Measurements from ENCODE around the gene FBXO47. TPM values are rescaled to one million over a fixed set of nuclear protein-coding genes. Genes with fewer than 3 reads are reported as not detected.

Gene FBXO47
- total and polyA plus RNA-seq, 3 donors from 2014 or later: 5.8 to 11.6 (median 6.3) TPM

DNA sequence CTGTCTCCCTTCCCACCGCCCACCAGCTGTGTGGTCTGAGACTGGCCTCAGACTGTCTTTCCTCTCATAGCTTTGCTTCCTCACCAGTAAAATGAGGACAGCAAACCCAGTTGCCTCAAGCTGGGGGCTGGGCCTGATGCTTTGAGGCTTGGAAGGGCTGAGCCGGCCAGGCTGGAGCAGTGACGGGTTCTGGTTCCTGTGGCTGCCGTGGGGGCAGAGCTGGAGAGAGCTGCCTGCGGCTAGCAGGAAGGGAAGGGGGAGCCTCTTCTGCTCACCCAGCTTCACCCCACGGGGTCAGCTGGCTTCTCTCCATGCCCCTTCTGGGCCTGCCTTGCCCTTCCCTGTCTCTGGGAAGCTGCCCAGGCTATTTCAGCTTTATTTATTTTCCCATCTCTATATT, 73.6 kb downstream of the FBXO47 start:
- 35 to 82% methylated on average over 4 to 6 of the region's 6 CpGs for WGBS, 2 donors
- no peaks in the 10 kb centered on the region for H3K36me3 ChIP-seq (ENCODE audit: low read depth, missing control alignments)
- no peaks in the 10 kb centered on the region for H3K9me3 ChIP-seq
- DNase-seq: no peak
- TF ChIP-seq, protein P1, sequence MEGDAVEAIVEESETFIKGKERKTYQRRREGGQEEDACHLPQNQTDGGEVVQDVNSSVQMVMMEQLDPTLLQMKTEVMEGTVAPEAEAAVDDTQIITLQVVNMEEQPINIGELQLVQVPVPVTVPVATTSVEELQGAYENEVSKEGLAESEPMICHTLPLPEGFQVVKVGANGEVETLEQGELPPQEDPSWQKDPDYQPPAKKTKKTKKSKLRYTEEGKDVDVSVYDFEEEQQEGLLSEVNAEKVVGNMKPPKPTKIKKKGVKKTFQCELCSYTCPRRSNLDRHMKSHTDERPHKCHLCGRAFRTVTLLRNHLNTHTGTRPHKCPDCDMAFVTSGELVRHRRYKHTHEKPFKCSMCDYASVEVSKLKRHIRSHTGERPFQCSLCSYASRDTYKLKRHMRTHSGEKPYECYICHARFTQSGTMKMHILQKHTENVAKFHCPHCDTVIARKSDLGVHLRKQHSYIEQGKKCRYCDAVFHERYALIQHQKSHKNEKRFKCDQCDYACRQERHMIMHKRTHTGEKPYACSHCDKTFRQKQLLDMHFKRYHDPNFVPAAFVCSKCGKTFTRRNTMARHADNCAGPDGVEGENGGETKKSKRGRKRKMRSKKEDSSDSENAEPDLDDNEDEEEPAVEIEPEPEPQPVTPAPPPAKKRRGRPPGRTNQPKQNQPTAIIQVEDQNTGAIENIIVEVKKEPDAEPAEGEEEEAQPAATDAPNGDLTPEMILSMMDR (IDR thresholded peaks at IDR 0.05): no peak
- TF ChIP-seq POLR2A (IDR thresholded peaks at IDR 0.05): no peak
- H3K27ac ChIP-seq: peak overlapping the region in 1 of 2 donors; percentile 21
- no peaks in the 10 kb centered on the region for H3K27me3 ChIP-seq
- intact Hi-C loops (cut with DNase I; ENCODE audit: low total_unique reads): no loop called here
- H3K4me1 ChIP-seq: peaks cover 33% of the 10 kb centered on the region
- H3K4me3 ChIP-seq: no peak overlapping the region

DNA sequence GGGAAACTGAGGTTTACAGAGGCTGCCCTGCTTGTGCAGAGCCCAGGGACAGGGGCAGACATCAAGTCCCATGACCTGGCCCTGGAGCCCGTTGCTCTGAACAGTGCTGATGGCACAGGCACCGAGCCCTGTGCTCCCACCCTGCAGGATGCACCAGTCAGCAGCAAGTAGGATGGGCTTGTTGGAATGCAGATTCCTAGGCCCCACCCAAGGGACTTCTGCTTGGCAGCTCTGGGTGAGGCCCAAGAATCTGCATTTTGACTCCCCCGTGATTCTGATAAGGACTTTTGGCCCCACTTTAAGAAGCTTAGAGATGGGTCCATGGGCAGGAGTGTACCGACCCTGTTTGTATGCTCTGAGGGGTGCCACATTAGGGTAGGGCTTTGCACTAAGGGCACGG, 74.1 kb downstream of the FBXO47 start:
- WGBS, 2 donors: 43 to 59% methylated on average over 4 to 5 of the region's 5 CpGs
- Histone ChIP-seq H3K4me3 (no peak overlapping the region), H3K36me3 (ENCODE audit: low read depth, missing control alignments) (no peaks in the 10 kb centered on the region), H3K9me3 (no peaks in the 10 kb centered on the region), H3K27ac (peak overlapping the region in 1 of 2 donors; percentile 21), H3K27me3 (no peaks in the 10 kb centered on the region), H3K4me1 (peaks cover 29% of the 10 kb centered on the region)
- TF ChIP-seq, protein P1 (IDR thresholded peaks at IDR 0.05): no peak
- TF ChIP-seq POLR2A (IDR thresholded peaks at IDR 0.05): no peak
- intact Hi-C loops (cut with DNase I; ENCODE audit: low total_unique reads): no loop called here
- DNase-seq: no peak

DNA sequence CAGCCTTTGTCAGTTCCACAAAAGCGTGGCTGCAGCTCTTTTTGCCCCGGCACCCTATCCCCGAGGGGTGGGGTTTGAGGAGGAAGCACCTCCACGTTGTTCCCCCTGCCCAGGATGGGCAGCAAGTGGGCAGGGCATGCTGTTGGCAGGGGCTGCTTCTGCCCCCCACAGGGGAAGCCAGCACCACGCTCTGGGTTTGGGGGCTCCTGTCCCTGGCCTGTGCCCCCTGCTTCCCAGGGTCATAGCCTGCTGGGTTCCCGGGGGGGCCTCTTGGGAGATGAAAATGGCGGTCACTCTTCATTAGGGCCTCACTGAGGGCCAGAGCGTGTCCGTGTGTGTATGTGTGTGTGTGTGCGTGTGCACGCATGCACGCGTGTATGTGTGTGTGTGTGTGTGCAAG, 74.6 kb downstream of the FBXO47 start:
- H3K4me1 ChIP-seq: peaks cover 24% of the 10 kb centered on the region
- no peak for TF ChIP-seq POLR2A (IDR thresholded peaks at IDR 0.05)
- TF ChIP-seq, protein P1 (IDR thresholded peaks at IDR 0.05): no peak
- H3K4me3 ChIP-seq: no peak overlapping the region
- H3K9me3 ChIP-seq: no peaks in the 10 kb centered on the region
- intact Hi-C loops (cut with DNase I; ENCODE audit: low total_unique reads): no loop called here
- DNase-seq: no peak
- no peaks in the 10 kb centered on the region for H3K36me3 ChIP-seq (ENCODE audit: low read depth, missing control alignments)
- no peaks in the 10 kb centered on the region for H3K27me3 ChIP-seq
- 81 to 85% methylated on average over 10 to 13 of the region's 13 CpGs for WGBS, 2 donors
- H3K27ac ChIP-seq: no peak overlapping the region

DNA sequence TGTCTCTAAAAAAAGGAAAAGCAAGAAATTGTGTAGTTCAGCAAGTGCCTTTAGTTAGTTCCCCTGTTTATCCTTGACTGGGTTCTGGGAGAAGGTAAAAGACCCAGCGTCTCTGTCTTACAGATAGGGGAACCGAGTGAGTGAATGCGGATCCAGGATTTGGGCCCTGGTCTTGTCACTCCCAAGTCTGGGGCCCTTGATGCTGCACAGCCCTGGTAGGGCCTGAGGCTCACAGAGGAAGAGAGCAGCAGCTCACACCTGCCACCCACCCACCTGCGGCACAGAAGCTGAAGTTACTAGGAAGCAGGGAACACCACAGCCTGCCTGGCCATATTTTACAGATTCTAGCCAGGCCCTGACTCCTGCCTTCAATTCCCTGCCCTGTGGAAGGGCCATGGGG, 75.1 kb downstream of the FBXO47 start:
- DNase-seq: no peak

DNA sequence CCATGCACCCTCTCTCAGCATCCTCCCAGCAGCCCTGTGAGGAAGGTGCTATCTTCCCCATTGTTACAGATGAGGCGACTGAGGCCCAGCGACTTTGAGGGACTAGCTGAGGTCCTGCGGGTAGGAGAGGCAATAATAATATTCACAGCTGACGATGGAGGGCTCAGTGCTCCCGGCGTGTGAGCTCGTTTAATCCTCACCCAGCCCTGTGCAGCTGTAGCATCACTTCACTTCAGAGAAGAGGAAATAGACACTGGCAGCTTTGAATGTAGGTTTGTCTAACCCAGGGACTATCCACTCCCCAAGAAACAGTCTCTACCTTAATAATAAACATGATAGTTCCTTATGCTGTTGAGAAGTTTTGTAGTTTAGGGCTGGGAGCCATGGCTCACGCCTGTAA, 75.8 kb downstream of the FBXO47 start:
- intact Hi-C loops (cut with DNase I; ENCODE audit: low total_unique reads): no loop called here
- no peaks in the 10 kb centered on the region for H3K36me3 ChIP-seq (ENCODE audit: low read depth, missing control alignments)
- WGBS, 2 donors: 85 to 93% methylated on average over 8 of the region's 8 CpGs
- peaks cover 13% of the 10 kb centered on the region for H3K4me1 ChIP-seq
- no peaks in the 10 kb centered on the region for H3K9me3 ChIP-seq
- DNase-seq: no peak
- no peaks in the 10 kb centered on the region for H3K27me3 ChIP-seq
- H3K27ac ChIP-seq: no peak overlapping the region
- TF ChIP-seq, protein P1 (IDR thresholded peaks at IDR 0.05): no peak
- TF ChIP-seq POLR2A (IDR thresholded peaks at IDR 0.05): no peak
- H3K4me3 ChIP-seq: no peak overlapping the region

More for the DNA sequence above, 75.1 kb downstream of the FBXO47 start:
- Histone ChIP-seq H3K27me3 (no peaks in the 10 kb centered on the region), H3K4me1 (peaks cover 19% of the 10 kb centered on the region), H3K4me3 (no peak overlapping the region), H3K36me3 (ENCODE audit: low read depth, missing control alignments) (no peaks in the 10 kb centered on the region), H3K9me3 (no peaks in the 10 kb centered on the region), H3K27ac (no peak overlapping the region)
- 85 to 87% methylated on average over 3 to 4 of the region's 4 CpGs for whole genome bisulfite sequencing, 2 donors
- intact Hi-C loops (cut with DNase I; ENCODE audit: low total_unique reads): no loop called here
- no peak for TF ChIP-seq POLR2A (IDR thresholded peaks at IDR 0.05)
- TF ChIP-seq, protein P1 (IDR thresholded peaks at IDR 0.05): no peak

Measured in testis (tissue), 3 donors.